Pancreas (tissue), 10 donors: ENCODE data around the gene LOXL4. TPM values are rescaled to one million over a fixed set of nuclear protein-coding genes. Genes with fewer than 3 reads are reported as not detected.

Experiments used
- ATAC-seq, 4 donors: fragments of 200-7000 bp; cut with Tn5 transposase; one replicate each; pipeline versions ENCODE4 v1.8.0 to v1.9.1; 2020; ENCODE audit warnings: mild to moderate bottlenecking in 4 of 4, moderate library complexity in 4 of 4
- DNase-seq, 6 donors: peaks; one replicate each; pipeline ENCODE4 v3.0.0-alpha.2; 2020
- FAIRE-seq: peaks from 2 replicates; lab custom pipeline; 2012; peaks lifted over from hg19 to GRCh38; lab: Jason Lieb, UNC
- H3K27ac ChIP-seq, 4 donors: fragments of 200-600 bp; sonication (generic); 1 replicate in 3 of 4; 2 replicates in 1 of 4; pipeline versions ENCODE4 v1.5.0 to v1.8.0; 2020
- H3K27me3 ChIP-seq, 4 donors: fragments of 200-600 bp; one replicate each; pipeline ENCODE4 v1.8.0; 2021
- H3K36me3 ChIP-seq, 3 donors: fragments of 200-600 bp; sonication (generic) in 1 of 3; one replicate each; pipeline versions ENCODE4 v1.5.0 to v1.8.0; 2020 to 2021
- H3K4me1 ChIP-seq, 3 donors: fragments of 200-600 bp; one replicate each; pipeline ENCODE4 v1.8.0; 2021
- H3K4me3 ChIP-seq, 4 donors: fragments of 200-600 bp; sonication (generic) in 2 of 4; one replicate each; pipeline versions ENCODE4 v1.5.0 to v1.8.0; 2020 to 2021
- H3K9me3 ChIP-seq, 4 donors: fragments of 200-600 bp; one replicate each; pipeline ENCODE4 v1.8.0; 2021
- WGBS, 2 donors: extraction: QIAGEN DNeasy Blood & Tissue Kit; methylation state at CpG; one replicate each; pipeline ENCODE4 v1.1.7; 2013; 5-methylcytosine and 5-hydroxymethylcytosine counted together
- intact Hi-C, 3 donors: fragments of 100-400 bp; cut with DNase I; formaldehyde crosslinking; loops; one replicate each; pipeline versions ENCODE4 v1.11.1 to v1.14.2; 2022
- polyA plus RNA-seq, 2 donors: library from polyadenylated mRNA; stranded (reverse); fragments of 200-250 nt; gene quantifications; one replicate each; pipeline ENCODE4 v1.2.3, GENCODE V29; 2013
- total RNA-seq, 6 donors: library from RNA; stranded (reverse); fragmentation: NEBNext Ultra II Directional in 4 of 6; extraction: Animal tissue kit (Norgen Biotek cat#: 25700) in 4 of 6; gene quantifications; one replicate each; pipeline versions ENCODE4 v1.2.1 to v1.2.4, GENCODE V29; 2021 to 2023
- TF ChIP-seq, protein P1 (sequence below), 4 donors: fragments of 200-600 bp; sonication (generic) in 3 of 4; IDR thresholded peaks; one replicate each; pipeline versions ENCODE4 v1.5.0 to v1.8.0; 2021; ENCODE audit warnings: antibody characterized with exemption in 4 of 4
- donor health status: healthy with polysubstance abuse.
- donor health status: DM: no; HTN: no; CAD: no; lungs with moderate emphysema.
- donor health status: DM: no; HTN: no; CAD: no.
- donor health status: control.
- donor health status: control.
- donor health status: Bipolar disorder and iron deficiency.
- donor health status: DM: yes; HTN: yes; CAD: no.
- donor health status: DM: no; HTN: no; CAD: no.
- donor health status: DM: no; HTN: no; CAD: no.
- donor health status: DM: yes; HTN: yes; CAD: no.

LOXL4 gene
- total RNA-seq (10 to 100 TPM in 2 of 6 donors, 1 to 10 TPM in 4; 3.7 to 12.5 (median 5.6) TPM), polyA plus RNA-seq (10 to 100 TPM; 10.4 to 11.4 TPM)

DNA sequence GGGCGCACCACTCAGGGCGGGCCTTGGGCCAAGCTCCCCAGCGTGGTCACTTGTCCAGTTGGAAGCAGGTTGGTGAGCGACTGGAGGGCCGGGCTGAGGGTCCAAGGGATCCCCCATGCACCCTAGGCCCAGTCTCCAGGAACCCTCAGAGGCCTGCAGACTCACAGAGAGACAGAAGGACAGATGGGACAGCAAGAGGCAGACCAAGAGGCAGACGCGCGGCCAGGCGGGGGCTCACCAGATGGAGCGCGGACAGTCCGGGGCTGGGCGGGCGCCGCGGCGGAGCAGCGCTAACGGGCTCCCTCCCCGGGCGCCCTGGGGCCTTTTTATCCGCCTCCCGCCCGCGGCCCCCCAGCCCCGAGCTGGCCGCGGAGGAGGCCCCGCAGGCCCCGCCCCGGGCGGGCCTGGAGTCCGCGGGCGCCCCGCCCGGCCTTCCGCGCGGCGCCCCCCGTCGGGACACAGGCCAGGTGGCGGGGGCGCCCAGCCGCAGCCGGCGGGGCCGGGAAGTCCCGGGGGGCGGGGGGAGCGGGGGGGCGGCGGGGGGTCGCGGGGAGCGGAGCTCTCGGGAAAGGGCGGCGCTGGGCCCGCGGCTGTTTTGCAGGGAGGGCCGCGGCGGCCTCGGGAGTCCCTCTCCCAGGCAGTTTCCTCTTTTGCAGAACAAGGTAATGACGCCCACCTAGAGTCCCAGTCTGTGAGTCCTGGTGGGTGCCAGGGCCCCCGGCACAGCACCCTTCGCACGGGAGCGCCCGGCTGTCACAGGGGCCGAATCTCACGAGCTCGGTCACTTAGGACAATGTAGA lies at the start of gene LOXL4:
Gene LOXL4 (minus strand): TSS at position 301 of the 800 bp plus-strand sequence. CDS start 5,175 bp downstream, outside the sequence.
- TF ChIP-seq, protein P1, sequence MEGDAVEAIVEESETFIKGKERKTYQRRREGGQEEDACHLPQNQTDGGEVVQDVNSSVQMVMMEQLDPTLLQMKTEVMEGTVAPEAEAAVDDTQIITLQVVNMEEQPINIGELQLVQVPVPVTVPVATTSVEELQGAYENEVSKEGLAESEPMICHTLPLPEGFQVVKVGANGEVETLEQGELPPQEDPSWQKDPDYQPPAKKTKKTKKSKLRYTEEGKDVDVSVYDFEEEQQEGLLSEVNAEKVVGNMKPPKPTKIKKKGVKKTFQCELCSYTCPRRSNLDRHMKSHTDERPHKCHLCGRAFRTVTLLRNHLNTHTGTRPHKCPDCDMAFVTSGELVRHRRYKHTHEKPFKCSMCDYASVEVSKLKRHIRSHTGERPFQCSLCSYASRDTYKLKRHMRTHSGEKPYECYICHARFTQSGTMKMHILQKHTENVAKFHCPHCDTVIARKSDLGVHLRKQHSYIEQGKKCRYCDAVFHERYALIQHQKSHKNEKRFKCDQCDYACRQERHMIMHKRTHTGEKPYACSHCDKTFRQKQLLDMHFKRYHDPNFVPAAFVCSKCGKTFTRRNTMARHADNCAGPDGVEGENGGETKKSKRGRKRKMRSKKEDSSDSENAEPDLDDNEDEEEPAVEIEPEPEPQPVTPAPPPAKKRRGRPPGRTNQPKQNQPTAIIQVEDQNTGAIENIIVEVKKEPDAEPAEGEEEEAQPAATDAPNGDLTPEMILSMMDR (IDR thresholded peaks at IDR 0.05): no peak
- peak within 1 kb of the TSS; percentile 70 to 87 (median 78) for H3K27ac ChIP-seq
- WGBS, 2 donors: 4 to 7% methylated on average over 30 to 75 of the region's 75 CpGs
- intact Hi-C loops: no loop called here
- no peaks in the 10 kb centered on the region for H3K9me3 ChIP-seq
- no peaks in the 10 kb centered on the region for H3K36me3 ChIP-seq
- H3K27me3 ChIP-seq: no peaks in the 10 kb centered on the region
- ATAC-seq: peak; percentile 13 to 38 (median 24)
- peaks cover 0 to 7% (median 0%) of the 10 kb centered on the region in 3 donors for H3K4me1 ChIP-seq
- H3K4me3 ChIP-seq: peak within 1 kb of the TSS; percentile 19 to 42 (median 34)
- DNase-seq: peak in 3 of 6 donors; percentile 25 to 73 (median 54)
- FAIRE-seq: no peak

DNA sequence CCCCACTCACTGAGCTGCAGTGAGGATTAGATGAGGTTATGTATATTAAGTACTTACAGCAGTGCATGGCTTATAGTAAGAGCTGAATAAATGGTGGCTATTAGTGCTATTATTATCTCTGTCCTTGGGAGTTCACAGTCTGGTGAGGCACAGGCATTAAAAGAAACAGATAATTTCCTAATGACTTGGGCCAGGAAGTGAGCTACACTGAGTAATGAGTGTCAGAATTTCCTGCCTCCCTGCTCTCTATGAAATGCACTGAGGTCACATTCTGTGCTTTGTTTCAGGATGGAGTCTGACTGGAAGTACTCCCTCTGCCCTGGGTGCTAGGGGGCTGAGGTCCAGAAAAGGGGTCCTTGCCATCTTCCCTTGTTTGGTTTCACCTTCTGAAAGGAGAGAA lies 48.7 kb upstream of the LOXL4 start:
- Histone ChIP-seq H3K27ac (no peak overlapping the region), H3K27me3 (no peaks in the 10 kb centered on the region), H3K4me3 (no peak overlapping the region), H3K4me1 (peaks cover 0 to 4% (median 0%) of the 10 kb centered on the region in 3 donors), H3K9me3 (no peaks in the 10 kb centered on the region), H3K36me3 (no peaks in the 10 kb centered on the region)
- FAIRE-seq (no peak), ATAC-seq (peak in 3 of 4 donors; percentile 51 to 68 (median 63)), DNase-seq (no peak)
- TF ChIP-seq, protein P1 (IDR thresholded peaks at IDR 0.05): no peak
- intact Hi-C loops: loop anchor here in 1 of 3 donors (10.0 kb wide), 1 partner anchor 72 kb away; no protein-coding TSS in a partner anchor

DNA sequence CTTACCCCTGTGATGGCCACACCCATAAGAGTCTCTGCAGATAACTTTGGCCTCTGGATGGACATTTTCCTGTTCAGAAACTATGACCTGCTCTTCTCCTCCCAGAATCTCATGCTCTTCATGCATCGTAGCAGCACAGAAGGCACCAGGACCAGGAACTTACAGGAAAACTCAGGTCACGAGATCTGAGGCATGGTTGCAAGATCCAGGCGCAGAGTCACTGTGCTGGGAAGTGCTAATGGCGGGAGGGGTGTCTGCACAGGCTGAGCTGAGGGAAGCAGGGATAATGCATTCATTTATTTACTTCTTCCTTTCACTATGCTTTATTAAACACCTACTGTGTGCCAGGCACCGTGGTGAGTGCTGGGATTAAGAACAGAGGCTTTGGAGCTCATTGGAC lies 48.2 kb upstream of the LOXL4 start:
- Histone ChIP-seq H3K27me3 (no peaks in the 10 kb centered on the region), H3K36me3 (no peaks in the 10 kb centered on the region), H3K9me3 (no peaks in the 10 kb centered on the region), H3K4me1 (peaks cover 0 to 4% (median 0%) of the 10 kb centered on the region in 3 donors), H3K4me3 (no peak overlapping the region), H3K27ac (no peak overlapping the region)
- DNase-seq: no peak
- intact Hi-C loops: loop anchor here in 1 of 3 donors (10.0 kb wide), 1 partner anchor 71 kb away; no protein-coding TSS in a partner anchor
- ATAC-seq: no peak
- TF ChIP-seq, protein P1 (IDR thresholded peaks at IDR 0.05): no peak
- WGBS, 2 donors: 61 to 72% methylated on average over 5 of the region's 5 CpGs
- FAIRE-seq: no peak

DNA sequence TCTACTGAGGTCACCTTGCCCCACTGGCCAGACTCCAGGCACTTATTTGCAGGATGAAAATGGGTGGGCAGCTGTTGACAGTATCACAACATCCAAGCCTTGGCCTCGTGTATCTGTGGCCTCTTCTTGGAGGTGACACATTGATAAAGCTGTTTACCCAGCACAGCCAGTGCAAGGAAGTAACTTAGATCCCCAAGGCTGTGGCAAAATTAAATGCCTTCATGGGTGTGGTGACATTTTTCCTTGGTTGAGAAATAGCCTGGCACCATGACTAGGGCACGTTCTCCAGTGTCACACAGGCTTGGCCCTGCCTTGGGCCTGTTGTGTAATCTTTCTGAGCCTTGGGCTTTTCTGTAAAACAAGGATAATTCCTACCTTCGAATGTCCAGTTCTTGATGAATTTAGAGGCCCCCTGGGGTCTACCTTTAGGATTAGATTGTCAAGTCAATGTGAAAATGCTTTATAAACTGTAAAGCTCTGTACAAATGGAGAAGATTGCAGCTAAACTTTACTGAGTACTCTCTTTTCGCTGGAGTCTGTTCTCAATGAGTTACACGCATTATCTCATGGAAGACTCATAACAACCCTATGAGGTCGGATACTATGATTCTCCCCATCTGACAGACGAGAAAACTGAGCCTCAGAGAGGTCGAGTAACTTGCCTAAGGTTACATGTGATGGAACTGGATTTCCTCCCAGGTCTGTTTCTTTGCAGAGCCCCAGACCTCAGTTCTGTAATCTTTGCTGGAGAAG lies 46.7 kb upstream of the LOXL4 start:
- Histone ChIP-seq H3K9me3 (no peaks in the 10 kb centered on the region), H3K4me1 (peaks cover 0 to 4% (median 0%) of the 10 kb centered on the region in 3 donors), H3K27ac (no peak overlapping the region), H3K4me3 (no peak overlapping the region), H3K36me3 (no peaks in the 10 kb centered on the region), H3K27me3 (no peaks in the 10 kb centered on the region)
- peak in 1 of 6 donors; percentile 17 for DNase-seq
- ATAC-seq: peak; percentile 53 to 78 (median 68)
- WGBS, 2 donors: 62 to 68% methylated on average over 8 of the region's 8 CpGs
- no peak for FAIRE-seq
- TF ChIP-seq, protein P1 (IDR thresholded peaks at IDR 0.05): no peak
- intact Hi-C loops: loop anchor here in 2 of 3 donors (5.0 to 10.0 kb wide), 2 partner anchors 52 to 70 kb away; no protein-coding TSS in a partner anchor
